ENCODE measurements around the gene OIT3.

DNA sequence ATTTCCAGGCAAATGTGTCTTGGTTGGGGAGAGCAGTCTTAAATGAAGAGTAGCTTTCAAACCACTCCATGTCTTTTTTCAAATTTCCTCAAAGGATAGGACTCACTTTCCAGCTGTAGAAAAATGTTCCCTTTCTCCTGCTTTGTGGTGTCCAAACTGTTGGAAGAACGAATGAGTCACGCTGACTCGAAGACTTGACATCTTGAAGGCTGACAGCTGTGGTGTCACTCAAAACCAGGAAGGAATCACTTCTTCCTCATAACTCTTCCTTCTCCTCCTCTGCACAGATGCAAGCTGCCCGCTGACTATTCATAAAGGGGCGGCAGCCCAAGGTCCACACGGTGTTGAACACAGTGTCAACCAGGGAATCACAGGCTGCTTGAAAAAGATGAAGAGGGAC, 41.8 kb downstream of the OIT3 start:
- TF ChIP-seq EZH2 (IDR thresholded peaks at IDR 0.05; ENCODE audit: insufficient read depth, poor library complexity, severe bottlenecking) (no peak), EZH2phosphoT487 (IDR thresholded peaks at IDR 0.05; ENCODE audit: insufficient read depth, low read depth) (no peak)
